A549 (cell line): ENCODE measurements around the gene TJP3. TPM values are rescaled to one million over a fixed set of nuclear protein-coding genes. Genes with fewer than 3 reads are reported as not detected.
A peak's percentile ranks its signal among the peaks of the same experiment; 100 is the strongest.

Source experiments
- ATAC-seq, 2 experiments: fragments of 200-7000 bp in 1 of 2; fragments of >200 bp in 1 of 2; cut with Nextera tagmentation in 1 of 2; cut with Tn5 transposase in 1 of 2; 3 replicates each; pipeline versions ENCODE4 v1.8.0 to v1.9.1; 2018 to 2020; ENCODE audit warnings: mild to moderate bottlenecking in 1 of 2, moderate library complexity in 1 of 2
- CTCF ChIA-PET: fragments of 300-600 bp; sonication (Branson Sonifier 250); formaldehyde crosslinking; extraction: SDS; loops from one replicate; lab custom pipeline; 2021; ENCODE audit warnings: antibody characterized with exemption, inconsistent platforms; lab: Yijun Ruan, JAX
- POLR2A ChIA-PET: fragments of 350-600 bp; formaldehyde crosslinking; extraction: SDS; loops from one replicate; lab custom pipeline; 2021; ENCODE audit warnings: antibody characterized with exemption, inconsistent platforms; lab: Yijun Ruan, JAX
- DNase-seq, 2 experiments: peaks; one replicate each; pipeline versions ENCODE4 v3.0.0 to v3.0.0-alpha.2; 2011 to 2016; ENCODE audit warnings: low read depth in 1 of 2, low spot score in 1 of 2
- FAIRE-seq: peaks from 2 replicates; lab custom pipeline; 2011; peaks lifted over from hg19 to GRCh38; lab: Jason Lieb, UNC
- H3K27ac ChIP-seq, 2 experiments: fragments of >200 bp; sonication (Bioruptor Twin); formaldehyde crosslinking; 3 replicates each; pipeline ENCODE4 v1.5.1; 2016 to 2017
- H3K4me1 ChIP-seq: fragments of >200 bp; sonication (Bioruptor Twin); formaldehyde crosslinking; 3 replicates; pipeline ENCODE4 v1.6.1; 2016
- H3K4me2 ChIP-seq: fragments of >200 bp; sonication (Bioruptor Twin); formaldehyde crosslinking; 3 replicates; pipeline ENCODE4 v1.6.1; 2016
- H3K4me3 ChIP-seq: fragments of >200 bp; sonication (Bioruptor Twin); formaldehyde crosslinking; 3 replicates; pipeline ENCODE4 v1.5.1; 2016
- H3K9me3 ChIP-seq: fragments of >200 bp; sonication (Bioruptor Twin); formaldehyde crosslinking; 3 replicates; pipeline ENCODE4 v1.6.1; 2016
- BHLHE40 ChIP-seq: IDR thresholded peaks from 2 replicates; pipeline ENCODE4 v1.6.1; 2012; ENCODE audit warnings: low read depth, low read length, inconsistent platforms
- CBX2 ChIP-seq: fragments of 200-600 bp; sonication (generic); IDR thresholded peaks from 2 replicates; pipeline ENCODE4 v1.6.1; 2016; ENCODE audit warnings: low read depth, mild to moderate bottlenecking, borderline replicate concordance
- CBX8 ChIP-seq: fragments of 200-600 bp; sonication (generic); IDR thresholded peaks from 2 replicates; pipeline ENCODE4 v1.6.1; 2016
- CEBPB ChIP-seq, 2 experiments: fragments of >200 bp in 1 of 2; sonication (Bioruptor Twin) in 1 of 2; formaldehyde crosslinking in 1 of 2; IDR thresholded peaks; 2 replicates each; pipeline ENCODE4 v1.6.1; 2012 to 2016
- CHD2 ChIP-seq: fragments of 150-350 bp; IDR thresholded peaks from 2 replicates; pipeline ENCODE4 v1.6.1; 2014; ENCODE audit warnings: low read length; ENCODE audit not compliant: partially characterized antibody
- CTCF ChIP-seq: fragments of >200 bp; sonication (Bioruptor Twin); formaldehyde crosslinking; IDR thresholded peaks from 3 replicates; pipeline ENCODE4 v1.5.1; 2016
- FOSB ChIP-seq: fragments of 250-450 bp; sonication (Bioruptor Pico); IDR thresholded peaks from 2 replicates; pipeline ENCODE4 v1.5.0; 2020; ENCODE audit warnings: mild to moderate bottlenecking, moderate library complexity
- FOSL2 ChIP-seq, 2 experiments: fragments of 450-650 bp in 1 of 2; fragments of >200 bp in 1 of 2; sonication (Bioruptor Twin) in 1 of 2; formaldehyde crosslinking; IDR thresholded peaks; 2 replicates each; pipeline versions ENCODE4 v1.5.0 to v1.6.1; 2016 to 2020; ENCODE audit warnings: mild to moderate bottlenecking in 1 of 2, moderate library complexity in 1 of 2
- FOXS1 ChIP-seq: fragments of 250-450 bp; sonication (Bioruptor Pico); IDR thresholded peaks from 2 replicates; pipeline ENCODE4 v1.5.0; 2020; ENCODE audit warnings: mild to moderate bottlenecking, moderate library complexity
- JUN ChIP-seq, 2 experiments: fragments of >200 bp; sonication (Bioruptor Twin); formaldehyde crosslinking; IDR thresholded peaks; 2 replicates in 1 of 2; 3 replicates in 1 of 2; pipeline ENCODE4 v1.6.1; 2016 to 2017
- JUNB ChIP-seq: fragments of >200 bp; sonication (Bioruptor Twin); formaldehyde crosslinking; IDR thresholded peaks from 2 replicates; pipeline ENCODE4 v1.6.1; 2016
- NR3C1 ChIP-seq: fragments of >200 bp; sonication (Bioruptor Twin); formaldehyde crosslinking; IDR thresholded peaks from 3 replicates; pipeline ENCODE4 v1.6.1; 2017
- PHF8 ChIP-seq: fragments of 200-600 bp; sonication (generic); IDR thresholded peaks from 2 replicates; pipeline ENCODE4 v1.6.1; 2016; ENCODE audit warnings: low read depth, mild to moderate bottlenecking, antibody characterized with exemption, moderate library complexity, borderline replicate concordance
- POLR2A ChIP-seq: IDR thresholded peaks from 2 replicates; pipeline ENCODE4 v1.6.1; 2012; ENCODE audit warnings: mild to moderate bottlenecking, low read length
- RNF2 ChIP-seq: fragments of 200-600 bp; sonication (generic); IDR thresholded peaks from 2 replicates; pipeline ENCODE4 v1.6.1; 2016; ENCODE audit warnings: low read depth, mild to moderate bottlenecking, antibody characterized with exemption, moderate library complexity, borderline replicate concordance
- ZC3H11A ChIP-seq: fragments of 450-650 bp; IDR thresholded peaks from 2 replicates; pipeline ENCODE4 v1.6.1; 2014; ENCODE audit warnings: antibody characterized with exemption, mild to moderate bottlenecking
- WGBS: methylation state at CpG from one replicate; pipeline ENCODE4 v1.1.6; 2017; ENCODE audit errors: missing lambda C conversion rate; 5-methylcytosine and 5-hydroxymethylcytosine counted together
- polyA plus RNA-seq, 4 experiments: library from polyadenylated mRNA; depleted of rRNA in 3 of 4; stranded (reverse); fragments of >200 nt; fragmentation: RNase III in 1 of 4; extraction: RNeasy Plus Mini Kit Qiagen cat#74134 plus additional on column Dnase treatment in 1 of 4; gene quantifications; 2 replicates in 3 of 4; 3 replicates in 1 of 4; pipeline ENCODE4 v1.2.3, GENCODE V29; 2011 to 2017
- TF ChIP-seq, protein P1 (sequence below): IDR thresholded peaks from 2 replicates; pipeline ENCODE4 v1.6.1; 2012
- TF ChIP-seq, protein P2 (sequence below): fragments of >200 bp; sonication (Bioruptor Twin); formaldehyde crosslinking; IDR thresholded peaks from 3 replicates; pipeline ENCODE4 v1.6.1; 2016
- TF ChIP-seq, protein P3 (sequence below): IDR thresholded peaks from 2 replicates; pipeline ENCODE4 v1.6.1; 2012; ENCODE audit warnings: low read depth, borderline replicate concordance
- TF ChIP-seq, protein P4 (sequence below): fragments of 250-450 bp; sonication (Bioruptor Pico); IDR thresholded peaks from 2 replicates; pipeline ENCODE4 v1.5.0; 2021; ENCODE audit warnings: mild to moderate bottlenecking, moderate library complexity, borderline replicate concordance

Gene TJP3
- polyA plus RNA-seq, 2 of the 4 experiments (the other 2 are of a cell fraction), result 1.5 to 2.3 TPM

- TF ChIP-seq, protein P1, sequence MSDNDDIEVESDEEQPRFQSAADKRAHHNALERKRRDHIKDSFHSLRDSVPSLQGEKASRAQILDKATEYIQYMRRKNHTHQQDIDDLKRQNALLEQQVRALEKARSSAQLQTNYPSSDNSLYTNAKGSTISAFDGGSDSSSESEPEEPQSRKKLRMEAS, result no peak
- TF ChIP-seq CBX2 (no peak), ZC3H11A (no peak), NR3C1 (no peak), CTCF (no peak)
These were observed 53.9 kb downstream of the TJP3 start (continued) for GRCh38 chr19:3762130-3762473.

DNA sequence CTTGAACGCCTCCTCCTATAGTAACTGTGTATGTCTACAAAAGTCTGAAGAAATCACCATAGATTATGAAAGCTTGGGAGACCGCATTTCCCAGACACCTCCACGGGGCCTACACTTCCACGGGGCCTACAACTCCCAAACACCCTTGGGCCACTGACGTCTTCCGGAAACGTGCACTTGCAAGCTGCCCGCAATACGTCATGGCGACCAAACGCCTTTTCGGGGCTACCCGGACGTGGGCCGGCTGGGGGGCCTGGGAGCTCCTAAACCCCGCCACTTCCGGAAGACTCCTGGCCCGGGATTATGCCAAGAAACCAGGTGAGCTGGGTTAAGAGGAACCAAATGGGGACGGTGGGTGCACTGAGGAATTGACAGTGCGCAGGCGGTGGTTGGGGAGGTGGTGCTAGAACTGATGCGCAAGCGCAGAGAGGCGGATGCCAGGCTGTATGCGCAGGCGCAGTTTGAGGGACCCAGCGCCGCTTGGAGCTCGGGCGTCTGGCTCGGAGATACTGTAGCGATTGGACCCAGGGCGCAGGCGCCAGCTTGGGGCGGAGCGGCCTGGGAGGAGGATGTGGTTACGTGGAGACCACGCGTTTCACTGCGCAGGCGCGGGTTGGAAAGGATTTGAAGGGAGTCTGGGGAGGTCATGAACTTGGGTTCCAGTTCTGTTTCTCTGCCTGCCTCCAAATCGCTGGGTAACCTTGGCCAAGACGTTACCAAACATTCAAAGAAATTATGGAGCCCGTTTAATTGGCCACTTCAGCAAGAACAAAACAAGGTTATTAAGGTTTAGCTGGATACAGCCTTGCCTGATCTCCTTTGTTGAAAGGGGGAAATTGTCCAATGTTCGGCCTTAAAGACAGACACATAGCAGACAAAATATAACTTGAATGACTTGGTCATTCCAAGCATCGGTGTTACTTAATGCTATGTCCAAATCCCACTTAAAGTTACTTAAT lies 54.6 kb downstream of the TJP3 start, which contains the start of gene MRPL54:
Gene MRPL54 (plus strand): TSS at position 182 of the 959 bp plus-strand sequence. CDS start 19 bp downstream, at position 201.
- FAIRE-seq (peak; percentile 18), DNase-seq (peak; percentile 94 to 99), ATAC-seq (peak; percentile 93 to 94)
- Histone ChIP-seq H3K4me2 (peak within 1 kb of the TSS; percentile 73), H3K9me3 (no peaks in the 10 kb centered on the region), H3K4me1 (peaks cover 9% of the 10 kb centered on the region; the same call in 2 of the 3 replicates), H3K4me3 (peak within 1 kb of the TSS; percentile 88), H3K27ac (peak within 1 kb of the TSS; percentile 95 to 97)
- 3% methylated on average over 26 of the region's 47 CpGs for WGBS
- no peak for TF ChIP-seq RNF2
- peak; percentile 36; the same call in 1 of the 2 replicates for TF ChIP-seq BHLHE40
- TF ChIP-seq, protein P1, result peak; percentile 63
- TF ChIP-seq POLR2A, result peak; percentile 52
- TF ChIP-seq JUNB, result no peak
- TF ChIP-seq CHD2, result no peak
- TF ChIP-seq CBX8, result no peak
- peak; percentile 85; the same call in 1 of the 2 replicates for TF ChIP-seq PHF8
- TF ChIP-seq FOSB (CRISPR knock-in tag), result no peak
- TF ChIP-seq, protein P2, sequence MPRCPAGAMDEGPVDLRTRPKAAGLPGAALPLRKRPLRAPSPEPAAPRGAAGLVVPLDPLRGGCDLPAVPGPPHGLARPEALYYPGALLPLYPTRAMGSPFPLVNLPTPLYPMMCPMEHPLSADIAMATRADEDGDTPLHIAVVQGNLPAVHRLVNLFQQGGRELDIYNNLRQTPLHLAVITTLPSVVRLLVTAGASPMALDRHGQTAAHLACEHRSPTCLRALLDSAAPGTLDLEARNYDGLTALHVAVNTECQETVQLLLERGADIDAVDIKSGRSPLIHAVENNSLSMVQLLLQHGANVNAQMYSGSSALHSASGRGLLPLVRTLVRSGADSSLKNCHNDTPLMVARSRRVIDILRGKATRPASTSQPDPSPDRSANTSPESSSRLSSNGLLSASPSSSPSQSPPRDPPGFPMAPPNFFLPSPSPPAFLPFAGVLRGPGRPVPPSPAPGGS, result peak; percentile 61; the same call in 2 of the 3 replicates
- TF ChIP-seq, protein P3, sequence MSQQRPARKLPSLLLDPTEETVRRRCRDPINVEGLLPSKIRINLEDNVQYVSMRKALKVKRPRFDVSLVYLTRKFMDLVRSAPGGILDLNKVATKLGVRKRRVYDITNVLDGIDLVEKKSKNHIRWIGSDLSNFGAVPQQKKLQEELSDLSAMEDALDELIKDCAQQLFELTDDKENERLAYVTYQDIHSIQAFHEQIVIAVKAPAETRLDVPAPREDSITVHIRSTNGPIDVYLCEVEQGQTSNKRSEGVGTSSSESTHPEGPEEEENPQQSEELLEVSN, result no peak
- peak in 1 of 2 experiments; percentile 54; a peak in 2 of 4 replicates for TF ChIP-seq CEBPB (IDR thresholded peaks at IDR 0.05)
- no peak for TF ChIP-seq FOXS1
- TF ChIP-seq, protein P4, sequence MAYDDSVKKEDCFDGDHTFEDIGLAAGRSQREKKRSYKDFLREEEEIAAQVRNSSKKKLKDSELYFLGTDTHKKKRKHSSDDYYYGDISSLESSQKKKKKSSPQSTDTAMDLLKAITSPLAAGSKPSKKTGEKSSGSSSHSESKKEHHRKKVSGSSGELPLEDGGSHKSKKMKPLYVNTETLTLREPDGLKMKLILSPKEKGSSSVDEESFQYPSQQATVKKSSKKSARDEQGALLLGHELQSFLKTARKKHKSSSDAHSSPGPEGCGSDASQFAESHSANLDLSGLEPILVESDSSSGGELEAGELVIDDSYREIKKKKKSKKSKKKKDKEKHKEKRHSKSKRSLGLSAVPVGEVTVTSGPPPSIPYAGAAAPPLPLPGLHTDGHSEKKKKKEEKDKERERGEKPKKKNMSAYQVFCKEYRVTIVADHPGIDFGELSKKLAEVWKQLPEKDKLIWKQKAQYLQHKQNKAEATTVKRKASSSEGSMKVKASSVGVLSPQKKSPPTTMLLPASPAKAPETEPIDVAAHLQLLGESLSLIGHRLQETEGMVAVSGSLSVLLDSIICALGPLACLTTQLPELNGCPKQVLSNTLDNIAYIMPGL (CRISPR knock-in tag), result no peak
- peak; percentile 24 to 81; a peak in 4 of 5 replicates for TF ChIP-seq JUN (IDR thresholded peaks at IDR 0.05)
- no peak for TF ChIP-seq FOSL2 (IDR thresholded peaks at IDR 0.05)
- TF ChIP-seq FOSL2 (CRISPR knock-in tag; IDR thresholded peaks at IDR 0.05), result no peak
- ChIA-PET CTCF (interaction anchor here (0.6 to 1.9 kb wide), 13 partner anchors 8 to 65 kb away, joined by 3 to 7 read pairs (median 3); no protein-coding TSS in a partner anchor), POLR2A (interaction anchor here (0.5 to 1.4 kb wide), 9 partner anchors 9 to 225 kb away, joined by 3 to 9 read pairs (median 4); no protein-coding TSS in a partner anchor)
